COLO668 (cell line): Measurements from ENCODE around the gene LUC7L.
"Not testable (repeated sequence)": the region's sequence is repeated elsewhere in the genome, so short reads cannot be mapped to it uniquely, and the experiment has no call there.

ENCODE experiments used
- DNase-seq: peaks from one replicate; lab custom pipeline; 2025; ENCODE audit not compliant: unreplicated experiment; lab: John Stamatoyannopoulos, UW

Gene LUC7L

GRCh38 chr16:167122-167690, 62.0 kb downstream of the LUC7L start:
- DNase-seq: no peak

- no peak for DNase-seq
These were observed 62.7 kb downstream of the LUC7L start for GRCh38 chr16:166375-167121.

- DNase-seq: peak; percentile 32
These were observed 63.5 kb downstream of the LUC7L start, which contains the start of gene HBM for GRCh38 chr16:165539-166374. Gene HBM (plus strand): TSS chr16:165978. CDS start chr16:165998, 20 bp downstream.

- DNase-seq: no peak
These were observed 64.3 kb downstream of the LUC7L start for GRCh38 chr16:164827-165538.

- DNase-seq: not testable (repeated sequence)
These were observed 65.0 kb downstream of the LUC7L start for GRCh38 chr16:164134-164823.

- not testable (repeated sequence) for DNase-seq
These were observed 65.6 kb downstream of the LUC7L start for GRCh38 chr16:163696-164095.

- DNase-seq: not testable (repeated sequence)
These were observed 66.1 kb downstream of the LUC7L start for GRCh38 chr16:163139-163538.

- no peak for DNase-seq
These were observed 66.8 kb downstream of the LUC7L start for GRCh38 chr16:162271-162991.

- no peak for DNase-seq
These were observed 68.5 kb downstream of the LUC7L start for GRCh38 chr16:160691-161190.

- not testable (repeated sequence) for DNase-seq
These were observed 69.0 kb downstream of the LUC7L start for GRCh38 chr16:160242-160641.

GRCh38 chr16:159136-159849, 70.0 kb downstream of the LUC7L start:
- DNase-seq: no peak

- no peak for DNase-seq
These were observed 74.2 kb downstream of the LUC7L start for GRCh38 chr16:155031-155398.

GRCh38 chr16:154217-155030, 74.8 kb downstream of the LUC7L start:
- no peak for DNase-seq

- not testable (repeated sequence) for DNase-seq
These were observed 75.6 kb downstream of the LUC7L start for GRCh38 chr16:153550-154216.

GRCh38 chr16:153129-153521, 76.1 kb downstream of the LUC7L start:
- DNase-seq: not testable (repeated sequence)

GRCh38 chr16:152141-153128, 76.8 kb downstream of the LUC7L start, which contains the start of gene HBZ:
Gene HBZ (plus strand): TSS chr16:152644. CDS start chr16:152910, 266 bp downstream.
- DNase-seq: no peak
